Gastrocnemius medialis (tissue), 4 donors: Measurements from ENCODE around the gene KLHDC9.

ENCODE experiments used
- CTCF ChIP-seq, 5 experiments: fragments of 450-650 bp in 3 of 5; fragments of 200-600 bp in 2 of 5; sonication (generic) in 2 of 5; IDR thresholded peaks in 4 of 5; conservative IDR thresholded peaks in 1 of 5; 1 replicate in 4 of 5; 2 replicates in 1 of 5; pipeline ENCODE4 v1.5.1; 2016 to 2019; ENCODE audit warnings: antibody characterized with exemption in 5 of 5, mild to moderate bottlenecking in 3 of 5, moderate library complexity in 3 of 5
- POLR2A ChIP-seq, 2 donors: fragments of 450-650 bp; IDR thresholded peaks; one replicate each; pipeline ENCODE4 v1.6.1; 2017; ENCODE audit warnings: antibody characterized with exemption in 2 of 2, mild to moderate bottlenecking in 2 of 2, moderate library complexity in 2 of 2

GRCh38 chr1:161106431-161106830 lies 8.3 kb downstream of the KLHDC9 start:
- TF ChIP-seq CTCF (IDR thresholded peaks at IDR 0.05 in 4 of 5, conservative IDR thresholded peaks at IDR 0.05 in 1 of 5) (no peak), POLR2A (IDR thresholded peaks at IDR 0.05) (no peak)
